ENCODE results near the gene CSH2. TPM values are rescaled to one million over a fixed set of nuclear protein-coding genes. Genes with fewer than 3 reads are reported as not detected.

Gene CSH2
- total and polyA plus RNA-seq, 2 of the 13 experiments (the other 11 are each of a cell fraction or from before 2014, with no cell fraction given), result not detected

- TF ChIP-seq ZNF318 (CRISPR knock-in tag; IDR thresholded peaks at IDR 0.05) (peak; percentile 91), ZNF580 (CRISPR knock-in tag; IDR thresholded peaks at IDR 0.05; ENCODE audit: borderline replicate concordance, low read depth) (peak; percentile 85; the same call in 1 of the 2 replicates), ZFP37 (CRISPR knock-in tag; IDR thresholded peaks at IDR 0.05; ENCODE audit: borderline replicate concordance) (0 out of 2 replicates have a peak, but pooled peaks have one; percentile 17), GFI1 (CRISPR knock-in tag; IDR thresholded peaks at IDR 0.05; ENCODE audit: borderline replicate concordance) (no peak; the same call in 1 of the 2 replicates), BCL6 (CRISPR knock-in tag; IDR thresholded peaks at IDR 0.05) (0 out of 2 replicates have a peak, but pooled peaks have one; percentile 35), ZSCAN31 (CRISPR knock-in tag; IDR thresholded peaks at IDR 0.05; ENCODE audit: low read depth) (no peak), ZBTB4 (CRISPR knock-in tag; IDR thresholded peaks at IDR 0.05; ENCODE audit: borderline replicate concordance) (peak; percentile 48; the same call in 1 of the 2 replicates), RBAK (CRISPR knock-in tag; IDR thresholded peaks at IDR 0.05) (no peak; the same call in 1 of the 2 replicates), ZEB1 (IDR thresholded peaks at IDR 0.05; ENCODE audit: insufficient replicate concordance, low read depth) (peak; percentile 74), MAFK (conservative IDR thresholded peaks at IDR 0.05 in 1 of 2, IDR thresholded peaks at IDR 0.05 in 1 of 2; ENCODE audit: low read length in 2 of 2) (peak; percentile 89 to 97), ZNF280B (CRISPR knock-in tag; IDR thresholded peaks at IDR 0.05; ENCODE audit: borderline replicate concordance) (peak; percentile 34; the same call in 1 of the 2 replicates), FOSL1 (CRISPR knock-in tag; IDR thresholded peaks at IDR 0.05; ENCODE audit: borderline replicate concordance) (no peak)
Measured at GRCh38 chr17:63827002-63827800, 46.3 kb downstream of the CSH2 start, which contains the start of the genes FTSJ3 and PSMC5 (continued).
